ENCODE data around the gene PIMREG. TPM values are rescaled to one million over a fixed set of nuclear protein-coding genes. Genes with fewer than 3 reads are reported as not detected.
"Not testable (repeated sequence)": the region's sequence is repeated elsewhere in the genome, so short reads cannot be mapped to it uniquely, and the experiment has no call there.

The PIMREG gene
- polyA plus RNA-seq, 4 donors, result 19.5 to 31.3 (median 25.8) TPM

DNA sequence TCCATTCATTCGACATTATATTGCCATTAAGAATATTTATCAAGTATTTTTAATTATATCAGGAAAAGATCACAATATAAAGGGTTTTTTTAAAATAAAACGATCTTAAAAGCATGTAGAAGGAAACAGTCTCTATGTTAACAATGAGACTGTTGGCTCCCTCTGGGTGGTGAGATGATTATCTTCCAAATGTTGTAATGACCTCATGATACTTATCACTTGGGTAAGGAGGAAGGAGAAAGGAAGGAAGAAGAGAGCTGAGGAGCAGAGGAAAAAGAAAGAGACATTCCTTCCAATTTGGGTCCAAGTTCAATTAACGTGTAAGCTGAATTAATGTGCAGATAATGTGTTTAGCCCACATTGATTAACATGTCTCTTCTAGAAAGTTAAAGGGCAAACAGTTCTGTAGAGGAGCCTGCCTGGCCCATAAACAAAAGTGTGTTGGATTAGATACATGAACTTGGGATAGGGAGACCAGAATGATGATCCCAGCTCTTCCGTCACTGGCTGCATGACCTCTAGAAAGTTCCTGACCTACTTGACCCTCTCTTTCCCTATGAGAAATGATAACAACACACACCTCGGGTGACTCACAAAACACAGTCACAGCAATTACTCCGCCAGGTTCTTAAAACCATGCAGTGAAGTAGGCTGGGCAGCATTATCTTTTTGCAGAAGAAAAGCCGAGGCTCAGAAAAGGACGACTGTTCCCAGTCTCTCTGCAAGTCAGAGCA lies 32.0 kb downstream of the PIMREG start:
- no peak for DNase-seq (ENCODE audit: low read depth in 4 of 4, low spot score in 2 of 4)

DNA sequence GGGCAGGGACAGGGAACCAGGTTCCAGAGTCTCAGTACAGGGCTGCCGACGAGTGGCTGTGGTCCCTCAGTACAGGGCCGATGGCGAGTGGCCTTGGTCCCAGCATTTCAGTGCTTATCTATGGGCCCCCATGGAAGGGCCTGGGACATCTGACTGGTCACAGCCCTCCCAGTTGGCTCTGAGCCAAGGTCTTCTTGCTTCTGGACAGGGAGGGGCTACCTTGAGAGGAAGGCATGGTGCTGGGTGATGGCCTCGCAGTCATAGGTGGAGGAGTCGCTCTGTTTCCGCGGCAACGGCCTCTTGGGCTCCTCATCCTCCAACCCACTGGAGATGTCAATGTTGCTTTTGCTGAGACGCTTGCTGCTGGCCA lies 32.5 kb downstream of the PIMREG start:
- DNase-seq (ENCODE audit: low read depth in 4 of 4, low spot score in 2 of 4), result no peak

- no peak for DNase-seq (ENCODE audit: low read depth in 4 of 4, low spot score in 2 of 4)
These were observed 33.7 kb downstream of the PIMREG start for GRCh38 chr17:6477831-6478383.

- no peak for DNase-seq (ENCODE audit: low read depth in 4 of 4, low spot score in 2 of 4)
These were observed 34.2 kb downstream of the PIMREG start for GRCh38 chr17:6478486-6478885.

DNA sequence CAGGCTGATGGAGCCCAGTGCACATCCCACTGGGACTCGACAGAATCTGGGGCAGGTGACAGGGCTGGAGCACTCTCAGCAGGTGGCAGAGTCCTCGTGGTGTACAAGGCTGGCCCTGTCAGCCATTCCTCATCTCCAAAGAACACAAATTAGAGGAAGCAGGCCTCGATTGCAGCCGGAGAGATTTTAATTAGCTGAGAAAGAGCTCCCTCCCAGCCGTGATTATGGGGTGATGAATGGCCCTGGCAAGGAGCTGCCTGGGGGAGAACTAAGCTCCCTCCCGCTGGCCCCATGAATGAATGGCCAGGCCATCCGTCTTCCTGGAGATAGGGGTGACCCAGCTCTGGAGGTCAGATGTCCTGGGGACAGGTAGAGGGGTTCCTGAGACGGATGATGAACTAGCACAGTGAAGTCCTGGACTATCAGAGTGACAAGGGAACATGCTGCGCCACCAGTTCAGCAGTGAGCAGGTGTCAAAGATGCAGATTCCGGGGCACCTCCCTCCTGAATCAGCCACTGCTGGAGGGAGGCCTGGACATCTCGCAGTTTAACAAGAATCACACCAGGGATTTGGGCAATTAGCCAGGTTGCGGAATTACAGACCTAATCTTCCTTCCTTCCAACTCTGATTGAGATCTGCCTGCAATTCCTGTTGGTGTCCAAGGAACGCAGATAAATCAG lies 35.5 kb downstream of the PIMREG start:
- DNase-seq (ENCODE audit: low read depth in 4 of 4, low spot score in 2 of 4), result no peak

DNA sequence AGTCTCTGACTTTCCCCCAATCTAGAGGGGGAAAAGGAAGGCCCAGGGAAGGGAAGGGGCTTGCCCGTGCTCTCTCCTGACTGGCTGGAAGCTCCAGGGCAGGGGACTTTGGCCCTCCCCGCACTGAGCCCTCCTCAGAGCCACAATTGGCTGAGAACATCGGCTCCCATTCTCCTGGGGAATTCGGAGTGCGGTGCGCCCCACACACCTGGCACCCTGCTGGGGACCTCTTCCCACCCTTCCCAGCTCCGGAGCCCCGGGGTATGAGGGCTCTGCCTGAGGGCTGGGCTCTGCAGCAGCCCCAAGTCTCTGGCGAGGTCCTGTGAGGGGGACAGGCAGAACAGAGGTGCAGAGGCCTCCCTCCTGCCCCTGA lies 36.0 kb downstream of the PIMREG start:
- no peak for DNase-seq (ENCODE audit: low read depth in 4 of 4, low spot score in 2 of 4)

DNA sequence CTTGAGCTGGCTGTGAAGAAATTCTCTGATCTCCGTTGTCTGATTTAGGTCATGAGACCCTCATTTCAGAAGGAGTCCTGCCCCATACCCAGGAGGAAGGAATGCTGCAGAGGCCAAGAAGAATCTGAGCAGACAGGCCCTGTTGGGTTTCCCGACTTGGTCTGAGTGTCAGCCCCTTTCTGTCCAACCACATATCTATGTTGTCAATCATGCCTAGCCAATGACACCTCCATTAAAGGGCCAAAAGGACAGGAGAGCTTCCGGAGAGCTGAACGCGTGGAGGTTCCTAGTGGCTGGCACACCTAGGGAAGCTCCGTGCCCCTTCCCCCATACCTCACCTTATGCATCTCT lies 37.8 kb downstream of the PIMREG start:
- DNase-seq (ENCODE audit: low read depth in 4 of 4, low spot score in 2 of 4), result no peak

DNA sequence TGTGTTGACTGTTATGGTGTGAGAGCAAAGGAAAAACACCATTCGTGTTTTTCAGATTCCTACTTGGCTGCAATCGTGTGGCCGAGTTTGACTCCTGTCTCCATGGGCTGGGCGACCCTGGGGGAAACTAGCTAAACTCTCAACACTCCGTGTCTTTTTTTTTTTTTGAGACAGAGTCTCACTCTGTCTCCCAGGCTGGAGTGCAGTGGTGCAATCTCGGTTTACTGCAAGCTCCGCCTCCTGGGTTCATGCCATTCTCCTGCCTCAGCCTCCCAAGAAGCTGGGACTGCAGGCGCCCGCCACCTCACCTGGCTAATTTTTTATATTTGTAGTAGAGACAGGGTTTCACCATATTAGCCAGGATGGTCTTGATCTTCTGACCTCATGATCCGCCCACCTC lies 38.5 kb downstream of the PIMREG start:
- not testable (repeated sequence) for DNase-seq (ENCODE audit: low read depth in 4 of 4, low spot score in 2 of 4)

DNA sequence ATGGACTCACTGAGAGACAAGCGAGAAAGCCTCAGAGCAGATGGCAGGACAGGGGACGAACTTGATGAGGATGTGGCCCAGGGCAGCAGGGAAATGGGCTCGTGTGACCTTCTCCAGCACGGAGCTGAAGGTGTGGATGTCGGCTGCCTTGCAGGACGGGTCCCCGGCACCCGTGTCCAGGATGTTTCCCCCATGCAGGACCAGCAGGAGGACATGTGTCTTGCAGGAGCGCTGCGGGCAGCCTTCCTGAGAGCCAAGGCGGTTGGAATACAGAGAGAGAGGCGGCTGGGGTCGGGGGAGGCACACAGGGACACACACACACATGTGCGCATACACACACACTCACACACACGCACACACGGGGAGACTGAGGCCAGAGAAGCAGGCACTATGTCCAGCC lies 39.3 kb downstream of the PIMREG start:
- DNase-seq (ENCODE audit: low read depth in 4 of 4, low spot score in 2 of 4), result no peak

DNA sequence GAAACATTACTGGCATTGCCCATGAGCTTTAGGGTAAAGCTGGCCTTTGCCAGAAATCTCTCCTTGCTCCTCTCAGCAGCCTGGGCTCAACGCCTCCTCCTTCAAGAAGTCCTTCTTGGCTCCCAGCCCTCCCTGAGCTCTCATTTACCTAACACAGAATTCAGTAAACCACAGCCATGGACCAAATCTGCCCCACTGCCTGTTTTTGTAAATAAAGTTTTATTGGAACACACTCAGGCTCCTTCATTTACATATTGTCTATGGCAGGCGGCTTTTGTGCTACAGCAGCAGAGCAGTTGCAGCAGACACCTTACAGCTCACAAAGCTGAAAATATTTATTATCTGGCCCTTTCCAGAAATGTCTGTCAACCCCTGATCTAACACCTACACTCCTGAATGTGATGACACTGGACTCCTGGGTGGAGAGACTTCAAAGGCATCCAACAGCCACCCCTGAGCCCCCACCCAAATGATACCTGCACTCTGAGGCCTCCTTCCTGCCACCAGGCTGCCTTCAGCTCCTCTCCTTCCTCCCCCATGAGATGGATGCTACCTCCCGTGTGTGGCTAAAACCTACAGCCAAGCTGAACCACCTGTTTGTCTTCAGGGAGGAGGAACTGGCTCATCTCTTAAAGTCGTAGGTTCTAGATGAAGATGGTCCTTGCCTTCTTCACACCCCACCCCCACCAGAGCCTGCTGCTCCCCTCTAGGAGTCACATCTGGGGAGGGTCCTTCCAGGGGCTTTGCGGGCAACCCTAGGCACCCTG lies 41.6 kb downstream of the PIMREG start:
- no peak for DNase-seq (ENCODE audit: low read depth in 4 of 4, low spot score in 2 of 4)

GRCh38 chr17:6487251-6488007 lies 43.2 kb downstream of the PIMREG start:
- DNase-seq (ENCODE audit: low read depth in 4 of 4, low spot score in 2 of 4), result no peak

- DNase-seq (ENCODE audit: low read depth in 4 of 4, low spot score in 2 of 4), result no peak
These were observed 43.8 kb downstream of the PIMREG start for GRCh38 chr17:6488008-6488539.

DNA sequence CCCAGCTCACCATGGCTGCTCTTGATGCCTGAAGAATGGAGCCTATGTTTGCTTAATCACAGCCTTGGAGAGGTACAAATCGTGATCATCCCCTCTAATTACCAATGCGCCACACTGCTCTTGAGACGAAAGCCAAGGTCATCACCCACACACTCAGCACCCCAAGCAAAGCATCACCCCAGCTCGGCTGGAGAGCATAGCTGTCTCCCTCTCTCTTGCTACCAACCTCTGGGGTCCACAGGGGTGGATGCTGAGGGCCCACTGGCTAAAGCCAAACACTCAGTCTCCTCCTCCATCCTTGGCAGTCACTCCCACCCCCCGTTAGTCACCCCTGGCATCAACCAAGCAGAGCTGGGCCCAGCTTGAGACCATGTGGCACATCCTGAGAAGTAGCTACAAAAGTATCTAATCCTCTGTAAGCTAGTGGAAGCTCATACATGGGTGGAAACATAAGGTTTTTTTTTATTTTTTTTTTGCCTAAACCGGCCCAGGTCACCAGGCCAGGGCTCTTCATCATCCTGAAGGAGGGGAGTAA lies 44.8 kb downstream of the PIMREG start:
- no peak for DNase-seq (ENCODE audit: low read depth in 4 of 4, low spot score in 2 of 4)

GRCh38 chr17:6491071-6491700 lies 46.9 kb downstream of the PIMREG start:
- no peak for DNase-seq (ENCODE audit: low read depth in 4 of 4, low spot score in 2 of 4)

- DNase-seq (ENCODE audit: low read depth in 4 of 4, low spot score in 2 of 4), result no peak
These were observed 48.8 kb downstream of the PIMREG start for GRCh38 chr17:6492892-6493674.

DNA sequence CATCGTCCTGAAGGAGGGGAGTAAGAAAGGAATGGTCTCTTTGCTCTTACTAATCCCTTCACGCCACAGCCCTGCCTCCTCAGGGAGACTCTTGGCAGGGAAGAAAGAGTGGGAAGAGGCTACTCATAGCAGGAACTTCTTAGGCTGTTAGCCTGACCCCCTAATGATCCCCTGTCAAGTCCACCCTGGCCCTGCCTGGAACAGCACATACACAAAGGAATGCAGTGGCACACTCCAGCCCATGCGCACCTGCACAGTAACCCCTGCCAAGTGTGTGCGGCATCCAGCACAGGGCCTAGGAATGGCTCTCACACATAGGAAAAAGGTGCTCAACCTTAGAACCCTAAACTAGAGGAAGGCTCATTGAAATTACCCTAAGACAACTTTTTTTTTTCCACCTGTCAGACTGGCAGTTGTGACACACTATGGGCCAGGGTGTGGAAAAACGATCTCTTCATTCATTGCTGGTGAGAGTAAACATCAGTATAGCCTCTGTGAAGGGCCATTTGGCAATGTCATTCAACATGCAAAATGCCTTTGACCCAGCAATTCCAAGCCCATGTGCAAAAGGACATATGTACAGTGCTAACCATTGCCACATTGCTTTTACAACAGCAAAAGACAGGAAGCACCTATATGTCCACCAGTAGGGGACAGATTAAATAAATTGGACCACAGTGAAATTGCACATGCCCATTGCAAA lies 50.1 kb downstream of the PIMREG start:
- DNase-seq (ENCODE audit: low read depth in 4 of 4, low spot score in 2 of 4), result no peak

DNA sequence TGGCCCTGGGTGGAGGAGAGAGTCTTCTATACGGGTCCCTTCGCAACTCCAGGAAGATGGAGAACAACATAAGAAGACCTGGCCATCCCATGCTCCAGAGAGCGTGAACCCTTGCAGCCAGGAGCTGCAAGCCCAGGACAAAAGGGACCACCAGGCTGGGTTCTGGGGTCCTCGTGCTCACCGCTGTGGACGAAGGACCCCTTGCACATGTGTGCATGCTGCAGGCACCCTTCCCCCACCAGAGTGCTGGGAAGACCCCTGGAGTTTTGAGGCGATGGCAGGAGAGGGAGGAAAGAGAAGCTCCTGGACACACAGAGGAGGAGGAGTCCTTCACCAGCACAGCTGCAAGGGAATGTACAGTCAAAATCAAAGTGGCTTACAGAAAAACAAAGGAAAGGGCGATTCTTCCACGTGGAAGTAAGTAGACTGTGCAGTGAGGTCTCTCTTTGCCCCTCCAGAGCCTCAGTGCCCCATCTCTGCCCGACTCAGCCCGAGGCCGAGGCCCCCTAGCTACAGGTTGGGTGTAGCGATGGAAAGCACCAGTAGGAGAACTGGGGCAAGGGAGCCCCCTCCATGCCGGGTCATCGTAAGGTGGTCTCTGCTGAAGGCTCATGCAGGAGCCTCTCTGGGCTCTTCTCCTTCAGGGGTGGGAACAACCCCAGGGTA lies 51.3 kb downstream of the PIMREG start:
- no peak for DNase-seq (ENCODE audit: low read depth in 4 of 4, low spot score in 2 of 4)

DNA sequence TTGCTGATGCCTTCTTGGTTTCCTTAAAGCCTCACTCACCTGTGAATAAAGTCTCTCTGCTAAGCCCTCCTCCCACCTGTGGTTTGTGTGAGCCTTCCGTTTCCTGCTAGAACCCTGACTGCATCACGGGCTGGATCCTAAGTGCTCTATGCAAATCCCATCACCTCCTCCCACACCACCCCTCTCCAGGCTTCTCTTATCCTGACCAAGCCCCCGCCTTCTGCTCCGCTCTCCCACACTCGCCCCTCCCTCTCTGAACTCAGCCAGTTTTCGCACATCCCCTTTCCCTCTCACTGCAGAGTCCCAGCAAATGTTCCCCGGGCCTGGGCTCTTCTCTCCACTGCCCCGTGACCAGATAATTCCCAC lies 51.8 kb downstream of the PIMREG start:
- DNase-seq (ENCODE audit: low read depth in 4 of 4, low spot score in 2 of 4), result peak in 1 of 4 donors; percentile 40
